GM18499 (cell line): Measurements from ENCODE around the gene SLC22A17.
"Not testable (repeated sequence)": the region's sequence is repeated elsewhere in the genome, so short reads cannot be mapped to it uniquely, and the experiment has no call there.

Source experiments
- ATAC-seq: cut with Tn5 transposase; IDR thresholded peaks from one replicate; pipeline ENCODE4 v1.9.1; 2021; ENCODE audit warnings: moderate number of reproducible peaks; ENCODE audit not compliant: insufficient read depth, unreplicated experiment

The SLC22A17 gene

DNA sequence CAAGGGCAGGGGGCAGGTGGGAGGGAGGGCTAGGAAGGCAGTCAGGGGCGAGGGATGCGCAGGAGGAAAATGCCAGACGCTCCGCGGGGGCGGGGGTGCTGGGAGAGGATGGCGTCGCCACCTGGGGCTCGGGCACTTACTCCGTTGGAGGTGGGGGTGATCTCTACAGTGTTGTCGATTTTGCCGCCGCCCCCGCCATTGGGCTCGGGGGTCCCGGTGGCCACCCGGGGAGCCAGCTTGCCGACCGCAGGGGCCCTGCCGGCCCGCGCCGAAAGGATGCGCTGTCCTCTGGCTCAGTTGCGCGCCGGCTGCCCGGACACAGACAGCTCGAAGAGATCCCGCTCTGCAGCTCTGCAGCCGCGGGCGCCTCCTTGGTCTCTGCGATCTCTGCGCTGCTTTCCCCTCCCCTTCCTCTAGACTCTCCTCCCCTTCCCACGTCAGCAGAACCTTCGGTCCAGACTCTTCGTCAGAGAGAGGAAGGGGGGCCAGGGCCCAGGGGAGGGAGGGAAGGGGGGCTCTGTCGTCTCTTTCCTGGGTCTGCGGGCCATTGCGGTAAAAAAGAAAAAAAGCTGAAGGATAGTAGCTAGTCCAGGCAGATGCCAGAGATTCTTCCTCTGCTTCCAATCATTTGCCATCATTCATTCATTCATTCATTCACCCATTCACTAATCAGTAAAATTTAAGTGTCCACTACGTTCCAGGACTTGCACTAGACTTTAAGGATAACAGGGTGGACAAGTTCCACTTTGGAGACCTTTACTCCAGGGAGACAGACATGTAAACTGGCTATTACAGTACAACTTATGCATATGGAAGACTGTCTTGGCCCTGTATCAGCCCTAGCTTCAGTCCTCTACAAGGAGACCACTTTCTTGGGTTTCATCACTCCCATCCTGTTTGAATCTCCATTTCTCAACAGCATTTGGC, at the start of gene SLC22A17:
Gene SLC22A17 (minus strand): TSS at position 382 of the 927 bp plus-strand sequence.
- ATAC-seq, result no peak

DNA sequence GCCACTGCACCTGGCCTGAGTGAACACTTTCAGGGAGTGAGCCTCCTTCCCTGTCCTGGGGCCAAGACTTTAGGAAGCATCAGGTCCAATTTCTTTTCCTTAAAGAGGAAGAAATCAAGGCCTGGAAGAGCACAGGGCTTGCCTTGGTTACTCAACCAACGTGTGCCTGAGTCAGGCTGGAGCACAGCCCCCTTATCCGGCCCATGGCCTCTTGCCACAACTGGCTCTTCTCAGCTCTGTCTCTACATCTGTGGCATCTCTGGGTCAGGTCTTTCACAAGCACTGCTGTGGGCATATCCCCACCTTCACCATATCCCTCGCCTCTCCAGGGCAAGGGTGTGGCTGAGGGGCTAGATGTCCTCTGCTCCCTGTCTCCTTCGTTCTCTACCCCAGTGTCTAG, 48.6 kb upstream of the SLC22A17 start:
- ATAC-seq, result no peak

DNA sequence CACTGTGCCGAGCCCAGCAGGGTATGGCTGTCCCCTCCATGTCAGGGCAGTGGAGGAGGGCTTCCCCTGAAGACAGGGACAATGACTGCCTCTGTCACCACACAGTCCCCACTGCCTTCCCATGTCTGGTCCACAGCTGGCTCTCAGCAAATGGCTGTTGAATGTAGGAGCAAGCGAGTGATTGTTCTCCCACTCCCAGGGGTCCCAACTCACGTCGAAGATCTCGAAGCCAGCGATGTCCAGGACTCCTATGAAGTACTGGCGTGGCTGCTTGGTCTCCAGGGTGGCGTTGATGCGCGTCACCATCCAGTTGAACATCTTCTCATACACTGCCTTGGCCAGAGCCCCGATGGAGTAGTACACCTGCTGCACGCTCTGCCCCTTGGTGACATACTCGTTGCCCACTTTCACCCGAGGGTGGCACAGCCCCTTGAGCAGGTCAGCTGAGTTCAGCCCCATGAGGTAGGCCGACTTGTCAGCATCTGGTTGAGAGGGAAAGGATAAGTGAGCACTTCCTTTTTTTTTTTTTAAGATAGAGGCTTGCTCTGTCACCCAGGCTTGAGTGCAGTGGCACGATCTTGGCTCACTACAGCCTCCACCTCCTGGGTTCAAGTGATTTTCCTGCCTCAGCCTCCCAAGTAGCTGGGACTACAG, 47.9 kb upstream of the SLC22A17 start:
- not testable (repeated sequence) for ATAC-seq

DNA sequence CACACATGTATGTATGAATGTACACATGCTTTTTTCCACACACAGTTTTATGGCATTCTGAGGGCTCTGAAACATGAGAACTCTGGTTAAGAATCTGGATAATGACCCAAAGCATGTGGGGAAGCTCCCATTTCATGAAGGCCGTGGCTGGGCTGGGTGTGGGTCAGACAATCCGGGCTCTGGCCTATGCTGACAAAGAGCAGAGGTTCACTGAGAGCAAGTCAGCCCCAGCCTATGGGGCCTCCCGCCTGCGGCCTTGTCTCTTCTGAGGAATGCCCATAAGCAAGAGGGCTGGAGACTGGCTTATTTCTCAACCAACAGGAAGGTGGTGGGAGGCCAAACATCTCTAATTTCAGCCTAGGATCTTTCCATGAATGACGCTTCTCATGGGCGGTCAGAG, 46.9 kb upstream of the SLC22A17 start:
- no peak for ATAC-seq

DNA sequence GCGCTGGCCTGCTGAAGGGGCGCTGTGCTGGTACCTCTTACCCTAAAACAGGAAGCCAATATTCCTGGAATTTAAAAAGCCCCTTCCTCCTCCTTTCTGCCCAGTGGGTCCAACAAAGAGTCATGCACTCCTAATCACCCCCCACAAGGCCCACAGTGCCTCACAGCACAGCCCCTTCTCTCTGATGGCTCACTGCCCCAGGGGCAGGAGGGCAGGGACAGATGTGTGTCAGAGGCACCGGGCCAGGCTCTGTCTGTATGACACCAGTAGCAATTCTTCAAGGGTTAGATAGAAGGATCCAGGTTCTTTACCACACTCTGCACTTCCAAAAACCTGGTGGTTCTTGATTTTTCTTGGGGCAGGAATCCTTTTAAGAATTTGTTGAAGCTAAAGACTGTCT, 46.4 kb upstream of the SLC22A17 start:
- ATAC-seq, result no peak

DNA sequence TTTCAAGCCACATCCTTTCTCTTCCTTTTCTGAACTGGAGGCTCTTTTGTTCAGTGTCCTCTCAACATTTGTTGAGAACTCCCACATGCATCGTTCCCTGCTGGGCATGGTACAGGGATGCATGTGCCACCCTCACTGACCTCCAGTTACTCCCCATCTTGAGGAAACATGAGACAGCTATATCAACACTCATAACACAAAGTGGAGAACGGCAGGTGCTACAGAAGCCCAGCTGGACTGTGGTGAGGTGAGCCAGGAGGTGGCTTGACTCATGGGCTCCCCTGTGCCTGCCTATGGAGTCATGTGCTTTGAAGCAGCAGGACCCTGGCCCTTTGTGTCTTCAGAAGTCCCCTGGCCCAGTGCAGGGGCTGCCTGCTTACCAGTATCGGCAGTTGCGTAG, 45.7 kb upstream of the SLC22A17 start:
- no peak for ATAC-seq

DNA sequence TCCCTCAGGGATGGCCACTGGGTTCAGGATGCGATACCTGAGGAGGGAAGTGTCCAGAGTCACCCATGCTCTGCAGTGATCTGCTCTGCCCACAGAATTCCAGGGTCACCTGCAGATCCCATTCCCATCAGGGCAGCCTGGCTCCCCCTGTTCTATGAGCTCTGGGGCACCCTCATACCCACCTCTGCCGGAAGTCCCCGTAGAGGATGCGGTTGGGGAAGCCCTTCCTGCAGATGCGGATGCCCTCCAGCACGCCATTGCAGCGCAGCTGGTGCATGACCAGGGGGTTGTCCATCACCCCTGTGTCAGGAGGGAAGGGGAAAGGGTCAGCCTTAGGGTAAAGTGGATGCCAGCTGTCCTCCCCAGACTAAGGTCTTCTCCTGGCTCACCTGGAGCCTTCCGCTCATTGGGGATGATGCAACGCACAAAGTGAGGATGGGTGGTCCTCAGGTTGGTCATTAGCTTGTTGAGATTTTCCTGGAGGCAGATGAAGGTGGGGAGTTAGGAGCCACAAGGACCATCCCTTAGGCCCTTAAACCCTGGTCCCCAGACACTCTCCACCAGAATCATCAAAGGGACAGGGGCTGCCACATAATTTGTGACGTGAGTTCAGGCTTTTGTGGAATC, 44.2 kb upstream of the SLC22A17 start:
- no peak for ATAC-seq

DNA sequence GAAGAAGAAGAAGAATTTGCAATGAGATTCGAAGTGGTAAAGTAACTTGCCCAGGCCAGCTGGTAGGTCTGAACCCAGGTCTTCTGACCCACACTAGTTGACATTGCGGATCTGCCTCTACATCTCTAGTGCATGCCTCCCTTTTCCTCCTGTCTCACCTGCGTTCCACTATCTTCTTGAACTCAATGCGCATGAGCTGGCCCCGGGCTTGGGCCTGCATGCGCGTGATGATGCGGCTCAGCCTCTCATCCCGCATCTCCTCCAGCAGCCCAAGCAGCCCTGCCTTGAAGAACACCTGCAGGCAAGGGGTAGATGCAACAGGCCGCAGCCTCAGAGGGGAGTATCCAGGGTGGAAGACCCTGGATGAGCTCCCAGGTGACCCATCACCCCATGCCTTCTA, 43.4 kb upstream of the SLC22A17 start:
- ATAC-seq, result no peak

DNA sequence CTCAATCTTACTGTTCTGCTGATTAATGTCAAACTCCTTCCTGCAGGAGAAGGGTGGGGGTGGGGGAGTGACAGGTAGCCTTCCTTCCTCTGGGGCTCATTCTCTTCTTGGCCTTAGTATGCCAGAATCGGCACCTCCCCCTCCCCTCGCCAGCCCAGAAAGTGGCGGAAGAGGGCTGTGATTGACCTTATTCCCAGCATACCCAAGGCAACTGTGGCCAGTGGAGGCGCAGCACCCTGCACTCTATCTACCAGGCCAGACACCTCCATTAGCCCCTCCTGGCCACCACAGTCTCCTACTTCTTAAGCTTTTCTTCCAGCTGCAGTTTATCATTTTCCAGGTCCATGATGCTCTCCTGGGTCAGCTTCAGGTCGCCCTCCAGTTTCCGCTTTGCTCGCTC, 39.9 kb upstream of the SLC22A17 start:
- no peak for ATAC-seq

DNA sequence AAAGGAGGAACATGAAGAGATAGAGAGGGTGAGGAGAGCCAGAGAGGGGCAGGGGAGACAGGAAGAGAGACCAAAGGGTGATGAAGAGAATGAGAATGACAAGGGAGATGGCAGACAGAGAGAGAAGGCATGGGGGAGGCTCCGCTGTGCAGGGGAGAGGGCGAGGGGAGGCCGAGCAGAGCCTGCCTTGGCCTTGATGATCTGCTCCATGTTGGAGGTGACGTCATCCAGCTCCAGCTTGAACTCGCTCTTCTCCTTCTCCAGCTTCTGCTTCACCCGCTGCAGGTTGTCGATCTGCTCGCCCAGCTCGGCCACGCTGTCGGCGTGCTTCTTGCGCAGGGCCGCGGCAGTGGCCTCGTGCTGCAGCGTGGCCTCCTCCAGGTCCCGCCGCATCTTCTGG, 37.2 kb upstream of the SLC22A17 start:
- ATAC-seq, result not testable (repeated sequence)

DNA sequence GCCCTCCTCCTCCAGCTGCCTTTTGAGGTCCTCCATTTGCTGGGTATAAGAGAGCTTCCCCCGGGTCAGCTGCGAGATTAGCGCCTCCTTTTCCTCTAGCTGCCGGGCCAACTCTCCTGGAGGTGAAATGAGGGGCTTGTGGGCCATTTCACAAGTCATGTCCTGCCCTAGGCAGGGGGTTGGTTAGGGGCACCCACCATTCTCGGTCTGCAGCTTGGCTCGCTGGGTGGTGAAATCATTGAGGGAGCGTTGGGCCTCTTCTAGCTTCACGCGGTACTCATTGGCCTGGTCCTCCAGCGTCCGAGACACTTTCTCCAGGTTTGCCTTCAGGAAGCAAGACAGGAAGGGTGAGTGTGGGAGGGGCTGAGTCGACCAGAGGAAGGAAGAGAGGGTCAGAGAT, 36.7 kb upstream of the SLC22A17 start:
- no peak for ATAC-seq

DNA sequence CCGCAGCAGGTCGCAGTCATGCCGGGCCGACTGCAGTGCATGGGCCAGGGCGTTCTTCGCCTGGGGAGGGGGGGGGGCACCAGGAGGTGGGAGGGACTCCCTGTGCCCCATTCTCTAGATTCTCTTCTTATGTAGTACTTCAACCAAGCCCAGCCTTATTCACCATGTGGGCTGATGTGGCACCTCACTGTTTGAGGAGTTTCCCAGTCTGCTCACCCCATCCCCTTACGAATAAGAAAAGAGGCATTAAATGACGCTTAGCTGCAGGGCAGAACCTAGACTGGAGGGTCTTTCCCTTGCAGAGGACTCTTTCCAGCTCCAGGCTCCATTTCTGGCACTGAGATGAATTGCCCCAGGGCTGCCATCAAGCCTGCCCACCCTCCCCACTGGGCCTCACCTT, 36.3 kb upstream of the SLC22A17 start:
- no peak for ATAC-seq

DNA sequence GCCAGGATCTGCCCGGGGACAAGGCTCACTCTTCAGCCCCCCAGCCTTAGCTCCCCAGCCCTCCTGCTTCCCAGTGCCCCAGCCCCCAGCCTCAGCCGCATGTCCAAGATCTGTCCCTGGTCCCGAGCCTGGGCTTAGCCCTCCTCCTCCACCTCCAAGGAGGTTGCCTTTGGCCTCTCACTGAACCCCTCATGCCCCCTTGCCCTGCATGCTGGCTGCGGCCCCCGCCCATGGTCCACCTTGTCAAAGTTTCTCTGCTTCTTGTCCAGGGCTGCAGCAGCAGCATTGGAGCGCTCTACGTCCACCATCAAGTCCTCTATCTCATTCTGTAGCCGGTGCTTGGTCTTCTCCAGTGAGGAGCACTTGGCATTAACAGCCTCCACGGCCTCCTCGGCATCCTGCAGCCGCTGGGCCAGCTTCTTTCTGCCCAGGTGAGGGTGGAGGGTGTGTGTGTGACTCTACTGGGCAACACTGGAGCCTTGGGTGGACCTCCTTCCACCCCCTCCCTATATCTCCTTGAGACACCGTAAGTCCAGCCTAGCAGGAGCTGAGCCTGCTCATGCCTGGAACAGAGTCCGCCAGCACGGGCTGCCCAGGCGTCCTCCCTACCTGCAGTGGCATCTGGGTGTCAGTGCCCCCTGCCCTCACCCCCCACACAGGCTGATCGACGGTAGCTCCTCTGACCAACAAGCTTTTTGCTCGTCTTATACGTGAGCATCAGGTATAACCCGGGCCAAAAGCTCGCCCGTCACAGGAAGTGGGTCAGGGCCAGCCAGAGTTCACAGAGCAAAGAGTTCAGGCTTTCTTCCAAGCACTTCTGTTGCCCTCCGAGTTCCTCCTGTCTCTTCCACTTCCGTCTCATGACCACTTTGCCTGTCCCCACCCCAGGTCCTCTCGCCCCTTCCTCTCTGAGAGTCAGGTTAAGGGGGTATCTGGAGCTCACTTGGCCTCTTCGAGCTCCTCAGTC, 35.5 kb upstream of the SLC22A17 start:
- ATAC-seq, result no peak

DNA sequence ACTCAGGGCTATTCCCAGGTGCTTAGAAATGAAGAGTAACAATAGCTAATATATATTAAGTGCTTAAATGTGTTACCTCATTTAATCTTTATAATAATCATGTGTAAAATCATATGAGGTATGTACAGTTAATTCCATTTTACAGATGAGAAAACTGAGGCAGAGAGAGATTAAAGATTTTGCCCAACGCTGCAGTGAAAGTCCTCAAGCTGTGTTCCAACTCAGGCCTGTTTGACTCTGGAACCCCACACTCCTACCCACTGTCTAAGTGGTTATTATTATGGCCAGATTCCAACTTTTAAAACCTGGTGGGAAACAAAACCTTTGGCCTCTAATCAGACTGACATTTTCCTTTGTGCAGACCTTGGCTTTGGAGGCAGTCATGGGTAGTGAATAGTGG, 34.3 kb upstream of the SLC22A17 start:
- no peak for ATAC-seq

DNA sequence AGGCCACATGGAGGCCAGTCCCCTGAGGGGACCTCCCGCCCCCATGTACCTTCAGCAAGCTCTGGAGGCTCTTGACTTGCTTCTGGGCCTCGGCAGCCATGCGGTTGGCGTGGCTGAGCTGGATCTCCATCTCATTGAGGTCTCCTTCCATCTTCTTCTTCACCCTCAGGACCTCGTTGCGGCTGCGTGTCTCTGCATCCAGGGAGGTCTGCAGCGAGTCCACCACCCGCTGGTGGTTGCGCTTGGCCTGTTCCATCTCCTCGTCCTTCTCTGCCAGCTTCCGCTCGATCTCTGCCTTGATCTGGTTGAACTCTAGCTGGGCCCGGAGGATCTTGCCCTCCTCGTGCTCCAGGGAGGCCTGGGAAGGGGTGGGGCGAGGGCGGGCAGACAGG, 33.6 kb upstream of the SLC22A17 start:
- ATAC-seq, result not testable (repeated sequence)

DNA sequence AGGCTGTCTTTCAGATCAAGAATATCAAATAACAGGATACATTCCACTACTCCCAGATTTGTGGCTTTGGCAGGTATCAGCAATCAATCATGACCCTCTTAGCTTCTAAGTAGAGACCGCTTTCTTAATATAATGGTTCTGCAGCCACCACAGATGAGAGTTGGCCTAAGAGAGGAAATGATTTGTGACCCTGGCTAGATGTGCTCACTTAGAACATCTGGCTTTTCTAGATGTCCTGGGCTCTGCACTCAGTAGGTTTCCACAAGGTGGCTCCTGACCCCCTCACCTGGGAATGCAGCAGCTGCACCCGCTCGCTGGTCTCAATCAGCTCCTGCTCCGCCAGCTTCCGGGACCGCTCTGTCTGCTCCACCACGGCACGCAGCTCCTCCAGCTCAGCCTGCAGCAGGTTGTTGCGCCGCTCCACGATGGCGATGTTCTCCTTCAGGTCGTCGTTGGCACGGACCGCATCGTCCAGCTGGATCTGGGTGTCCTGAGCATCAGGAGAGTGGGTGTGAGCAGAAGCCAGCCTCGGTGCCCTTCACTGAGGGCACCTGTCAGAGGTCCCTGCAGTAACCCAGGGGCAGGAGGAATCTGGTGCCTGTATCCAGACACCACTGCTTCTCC, 33.1 kb upstream of the SLC22A17 start:
- ATAC-seq, result no peak

DNA sequence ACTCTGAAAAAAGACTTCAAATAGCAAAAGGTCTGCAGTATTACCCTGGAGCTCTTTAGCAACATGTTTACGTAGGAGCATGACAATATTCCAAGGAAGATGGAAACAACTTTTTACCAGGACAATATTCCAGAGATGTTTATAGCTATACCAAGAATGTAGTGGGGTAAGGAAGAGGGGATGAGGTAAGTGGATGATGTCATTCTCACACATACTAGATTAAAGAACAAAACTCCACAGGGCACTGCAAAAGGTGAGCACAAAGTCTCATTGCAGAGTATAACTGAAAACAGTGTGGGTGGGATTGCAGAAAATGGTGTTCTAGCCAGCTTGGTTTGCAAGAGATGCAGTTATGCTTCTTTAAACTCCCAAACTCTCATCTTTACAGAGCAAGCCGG, 32.6 kb upstream of the SLC22A17 start:
- no peak for ATAC-seq

DNA sequence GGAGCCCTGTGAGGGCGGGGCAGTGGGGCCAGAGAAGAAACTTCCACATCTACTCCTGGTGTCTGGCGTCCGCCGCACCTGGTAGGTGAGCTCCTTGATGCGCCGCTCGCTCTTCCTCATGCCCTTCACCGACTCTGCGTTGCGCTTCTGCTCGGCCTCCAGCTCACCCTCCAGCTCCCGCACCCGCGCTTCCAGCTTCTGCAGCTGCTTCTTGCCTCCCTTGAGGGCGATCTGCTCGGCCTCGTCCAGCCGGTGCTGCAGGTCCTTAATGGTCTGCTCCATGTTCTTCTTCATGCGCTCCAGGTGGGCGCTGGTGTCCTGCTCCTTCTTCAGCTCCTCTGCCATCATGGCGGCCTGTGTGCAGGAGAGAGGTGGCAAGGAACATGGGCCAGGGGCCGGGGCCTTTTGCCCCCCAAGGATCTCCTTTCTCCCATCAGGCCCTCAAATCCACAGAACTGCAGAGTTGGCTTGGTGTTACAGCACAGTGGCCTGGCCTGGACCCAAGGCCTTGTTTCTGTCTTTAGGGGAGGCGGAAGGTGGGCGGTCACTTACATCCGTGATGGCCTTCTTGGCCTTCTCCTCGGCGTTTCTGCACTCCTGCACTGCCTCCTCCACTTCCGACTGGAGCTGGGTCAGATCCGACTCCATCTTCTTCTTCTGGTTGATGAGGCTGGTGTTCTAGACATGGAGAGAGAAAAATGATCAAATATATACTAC, 31.8 kb upstream of the SLC22A17 start:
- ATAC-seq, result no peak
